ENCODE measurements around the gene IPO13.

Gene IPO13

GRCh38 chr1:43980255-43981134 lies 33.7 kb downstream of the IPO13 start:
- Histone ChIP-seq H3K4me2 (ENCODE audit: insufficient read depth, low read length) (0 out of 2 replicates have a peak overlapping the region, but pooled peaks have one; percentile 48), H3K4me3 (ENCODE audit: low read depth in 1 of 2, low read length in 2 of 2) (peak overlapping the region in 1 of 2 experiments; percentile 9; a peak in 1 of 4 replicates), H3K4me1 (ENCODE audit: insufficient read depth, low read length) (peaks cover 35% of the 10 kb centered on the region), H3K27ac (ENCODE audit: low read length) (no peak overlapping the region), H4K20me1 (ENCODE audit: insufficient read depth, low read length) (peaks cover 30% of the 10 kb centered on the region), H3K27me3 (ENCODE audit: insufficient read depth, low read length, poor library complexity) (peaks cover 7% of the 10 kb centered on the region), H2AFZ (ENCODE audit: low read depth, low read length) (no peak overlapping the region), H3K9ac (ENCODE audit: low read depth, low read length) (no peak overlapping the region), H3K9me3 (ENCODE audit: insufficient read depth, low read length, severe bottlenecking) (no peaks in the 10 kb centered on the region), H3K79me2 (ENCODE audit: insufficient read depth, low read length) (peaks cover 17% of the 10 kb centered on the region), H3K36me3 (ENCODE audit: insufficient read depth, low read length) (peaks cover 27% of the 10 kb centered on the region)
- no peak for ATAC-seq (ENCODE audit: insufficient read depth, low read depth)
- no peak for DNase-seq
- TF ChIP-seq EZH2 (IDR thresholded peaks at IDR 0.05; ENCODE audit: borderline replicate concordance, low read depth, low read length, severe bottlenecking): no peak
- no peak for TF ChIP-seq CTCF (IDR thresholded peaks at IDR 0.05; ENCODE audit: borderline replicate concordance, extremely low read depth, low read length, poor library complexity, severe bottlenecking)

- no peak for ATAC-seq (ENCODE audit: insufficient read depth, low read depth)
- no peak overlapping the region for H3K9ac ChIP-seq (ENCODE audit: low read depth, low read length)
- H4K20me1 ChIP-seq (ENCODE audit: insufficient read depth, low read length): peaks cover 26% of the 10 kb centered on the region
- H3K36me3 ChIP-seq (ENCODE audit: insufficient read depth, low read length): peaks cover 24% of the 10 kb centered on the region
- DNase-seq: no peak
- no peak overlapping the region for H2AFZ ChIP-seq (ENCODE audit: low read depth, low read length)
- H3K9me3 ChIP-seq (ENCODE audit: insufficient read depth, low read length, severe bottlenecking): no peaks in the 10 kb centered on the region
- H3K4me3 ChIP-seq (ENCODE audit: low read depth in 1 of 2, low read length in 2 of 2): no peak overlapping the region
- peaks cover 29% of the 10 kb centered on the region for H3K4me1 ChIP-seq (ENCODE audit: insufficient read depth, low read length)
- H3K79me2 ChIP-seq (ENCODE audit: insufficient read depth, low read length): peaks cover 11% of the 10 kb centered on the region
- peaks cover 7% of the 10 kb centered on the region for H3K27me3 ChIP-seq (ENCODE audit: insufficient read depth, low read length, poor library complexity)
- no peak overlapping the region for H3K4me2 ChIP-seq (ENCODE audit: insufficient read depth, low read length)
- no peak for TF ChIP-seq EZH2 (IDR thresholded peaks at IDR 0.05; ENCODE audit: borderline replicate concordance, low read depth, low read length, severe bottlenecking)
- H3K27ac ChIP-seq (ENCODE audit: low read length): no peak overlapping the region
Observed at GRCh38 chr1:43981135-43981491, 34.4 kb downstream of the IPO13 start.

GRCh38 chr1:43981636-43982035 lies 34.9 kb downstream of the IPO13 start:
- peaks cover 6% of the 10 kb centered on the region for H3K79me2 ChIP-seq (ENCODE audit: insufficient read depth, low read length)
- peaks cover 19% of the 10 kb centered on the region for H3K36me3 ChIP-seq (ENCODE audit: insufficient read depth, low read length)

More at GRCh38 chr1:43981636-43982035, 34.9 kb downstream of the IPO13 start:
- Histone ChIP-seq H4K20me1 (ENCODE audit: insufficient read depth, low read length) (peaks cover 20% of the 10 kb centered on the region), H3K27ac (ENCODE audit: low read length) (no peak overlapping the region), H3K27me3 (ENCODE audit: insufficient read depth, low read length, poor library complexity) (peaks cover 7% of the 10 kb centered on the region), H3K4me1 (ENCODE audit: insufficient read depth, low read length) (peaks cover 24% of the 10 kb centered on the region), H3K4me2 (ENCODE audit: insufficient read depth, low read length) (no peak overlapping the region), H3K4me3 (ENCODE audit: low read depth in 1 of 2, low read length in 2 of 2) (no peak overlapping the region), H2AFZ (ENCODE audit: low read depth, low read length) (no peak overlapping the region), H3K9me3 (ENCODE audit: insufficient read depth, low read length, severe bottlenecking) (no peaks in the 10 kb centered on the region), H3K9ac (ENCODE audit: low read depth, low read length) (no peak overlapping the region)
- DNase-seq (no peak), ATAC-seq (ENCODE audit: insufficient read depth, low read depth) (no peak)
- TF ChIP-seq CTCF (IDR thresholded peaks at IDR 0.05; ENCODE audit: borderline replicate concordance, extremely low read depth, low read length, poor library complexity, severe bottlenecking) (no peak), EZH2 (IDR thresholded peaks at IDR 0.05; ENCODE audit: borderline replicate concordance, low read depth, low read length, severe bottlenecking) (no peak)
